Activated CD8-positive, alpha-beta memory T cell treated with anti-CD3 and anti-CD28 coated beads for 1 hour (primary cell): ENCODE results near the gene ABCC3.

ENCODE experiments used
- DNase-seq, 2 donors: peaks; one replicate each; pipeline ENCODE4 v3.0.0-alpha.2; 2020; ENCODE audit warnings: low read depth in 1 of 2; ENCODE audit errors: extremely low read depth in 1 of 2

The ABCC3 gene

DNA sequence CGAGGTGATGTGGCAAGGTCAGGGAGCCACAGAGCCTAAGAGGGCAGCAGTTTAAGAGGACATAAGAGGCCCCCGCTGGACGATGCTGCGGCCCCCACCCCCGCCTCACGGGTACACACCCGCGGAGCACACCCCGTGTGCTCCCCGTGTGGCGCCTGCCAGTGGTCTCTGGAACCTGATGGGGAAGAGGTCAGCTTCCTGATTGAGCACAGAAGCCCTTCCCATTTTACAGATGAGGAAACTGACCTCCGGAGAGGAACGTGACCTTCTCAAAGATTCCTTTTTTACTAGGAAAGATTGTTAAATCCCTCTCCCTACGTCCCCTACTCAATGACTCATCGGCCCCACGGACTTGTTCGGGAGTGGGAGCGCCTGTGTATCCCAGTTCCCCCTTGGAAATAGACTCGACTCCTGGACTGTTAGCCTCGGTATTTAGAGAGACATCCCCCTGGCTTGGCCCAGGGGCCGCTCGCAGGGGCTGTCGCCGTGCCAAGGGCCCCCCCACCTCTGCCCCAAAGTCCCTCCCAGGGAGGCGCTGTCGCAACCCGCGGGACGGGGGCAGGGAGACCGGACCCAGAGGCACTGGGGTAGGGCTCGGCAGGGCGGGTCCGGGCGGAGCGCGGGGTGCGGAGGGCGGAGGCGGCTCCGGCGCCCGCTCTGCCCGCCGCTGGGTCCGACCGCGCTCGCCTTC, at the start of gene ABCC3:
Gene ABCC3, plus strand, starts transcription at position 658 of the 691 bp plus-strand sequence. CDS start 56 bp downstream, outside the sequence.
- DNase-seq = no peak

GRCh38 chr17:50585346-50585745, 49.3 kb upstream of the ABCC3 start:
- no peak for DNase-seq

DNA sequence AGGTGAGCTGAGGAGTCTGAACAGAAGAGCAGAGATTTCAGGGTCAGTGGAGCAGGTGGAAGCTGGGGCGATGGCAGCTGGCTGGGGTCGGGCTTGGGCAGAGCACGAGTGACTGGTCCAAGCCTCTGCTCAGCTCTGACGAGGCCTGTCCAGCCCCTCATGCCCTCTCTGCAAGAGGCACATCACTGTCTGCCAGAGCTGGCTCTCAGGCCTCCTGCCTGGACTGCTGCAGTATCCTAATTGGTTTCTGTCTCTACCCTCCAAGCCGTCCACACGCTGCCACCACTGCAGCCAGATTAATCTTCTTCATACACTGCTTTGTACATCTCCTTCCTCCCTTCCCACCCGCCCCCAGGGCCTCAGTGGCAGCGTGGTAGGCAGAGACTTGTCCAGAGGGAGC, 48.8 kb upstream of the ABCC3 start:
- no peak for DNase-seq

- DNase-seq = no peak
These were observed 48.0 kb upstream of the ABCC3 start for GRCh38 chr17:50586421-50587247.

GRCh38 chr17:50587571-50587970, 47.1 kb upstream of the ABCC3 start:
- DNase-seq = no peak

GRCh38 chr17:50588391-50589049, 46.2 kb upstream of the ABCC3 start:
- no peak for DNase-seq

- DNase-seq = no peak
These were observed 45.5 kb upstream of the ABCC3 start for GRCh38 chr17:50589095-50589705.

GRCh38 chr17:50590946-50591737, 43.5 kb upstream of the ABCC3 start:
- DNase-seq = no peak

DNA sequence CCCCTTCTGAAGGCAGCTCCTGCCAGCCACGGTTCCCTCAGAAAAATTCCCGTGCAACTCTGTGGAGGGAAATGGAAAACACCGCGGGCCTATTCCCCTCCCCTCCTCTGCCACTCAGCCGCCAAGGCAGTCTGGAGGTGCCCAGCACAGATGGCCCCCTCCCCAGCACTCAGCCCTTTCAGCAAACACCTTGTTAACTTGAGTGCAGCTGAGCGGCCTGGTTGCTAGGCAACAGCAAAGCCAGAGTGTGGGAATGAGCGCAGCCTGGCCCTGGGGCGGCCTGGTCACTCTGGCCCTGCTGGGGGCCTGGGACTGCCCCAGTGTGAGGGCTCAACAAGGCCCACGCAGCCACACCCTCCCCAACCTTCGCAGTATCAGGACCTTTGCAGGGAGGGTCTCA, 41.4 kb upstream of the ABCC3 start:
- no peak for DNase-seq

DNA sequence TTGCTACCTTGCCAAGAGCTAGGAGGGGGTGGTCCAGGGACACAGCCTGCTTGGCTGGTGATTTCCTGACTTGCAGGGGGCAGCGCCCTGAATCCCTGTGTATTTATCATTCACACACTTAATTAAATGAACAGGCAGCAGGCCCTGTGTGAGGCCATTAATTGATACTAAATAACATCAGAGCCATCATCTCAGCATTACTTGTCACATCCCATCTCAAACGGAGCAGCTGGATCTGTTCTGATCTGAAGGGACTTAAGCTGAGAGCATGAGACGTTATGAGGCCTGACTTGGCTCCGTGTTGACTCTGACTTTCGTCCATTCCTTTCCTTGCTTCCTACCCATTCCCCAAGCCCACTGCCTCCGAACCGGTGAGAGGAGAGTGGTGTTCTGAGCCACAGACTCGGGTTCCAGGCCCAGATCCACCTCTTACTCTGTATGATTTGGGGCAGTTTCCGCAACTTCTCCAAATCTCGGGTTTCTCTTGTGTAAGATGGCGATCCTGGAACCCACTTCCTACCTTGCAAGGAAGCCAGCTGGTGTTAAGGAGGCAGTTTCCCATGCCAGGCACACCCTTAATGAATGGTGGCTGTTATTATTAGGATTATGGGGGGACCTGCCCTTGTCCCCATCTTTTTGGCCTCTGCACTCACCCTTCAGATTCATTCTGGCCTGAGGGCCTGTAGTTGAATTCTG, 40.4 kb upstream of the ABCC3 start:
- no peak for DNase-seq

- DNase-seq = no peak
These were observed 39.8 kb upstream of the ABCC3 start for GRCh38 chr17:50594892-50595291.

DNA sequence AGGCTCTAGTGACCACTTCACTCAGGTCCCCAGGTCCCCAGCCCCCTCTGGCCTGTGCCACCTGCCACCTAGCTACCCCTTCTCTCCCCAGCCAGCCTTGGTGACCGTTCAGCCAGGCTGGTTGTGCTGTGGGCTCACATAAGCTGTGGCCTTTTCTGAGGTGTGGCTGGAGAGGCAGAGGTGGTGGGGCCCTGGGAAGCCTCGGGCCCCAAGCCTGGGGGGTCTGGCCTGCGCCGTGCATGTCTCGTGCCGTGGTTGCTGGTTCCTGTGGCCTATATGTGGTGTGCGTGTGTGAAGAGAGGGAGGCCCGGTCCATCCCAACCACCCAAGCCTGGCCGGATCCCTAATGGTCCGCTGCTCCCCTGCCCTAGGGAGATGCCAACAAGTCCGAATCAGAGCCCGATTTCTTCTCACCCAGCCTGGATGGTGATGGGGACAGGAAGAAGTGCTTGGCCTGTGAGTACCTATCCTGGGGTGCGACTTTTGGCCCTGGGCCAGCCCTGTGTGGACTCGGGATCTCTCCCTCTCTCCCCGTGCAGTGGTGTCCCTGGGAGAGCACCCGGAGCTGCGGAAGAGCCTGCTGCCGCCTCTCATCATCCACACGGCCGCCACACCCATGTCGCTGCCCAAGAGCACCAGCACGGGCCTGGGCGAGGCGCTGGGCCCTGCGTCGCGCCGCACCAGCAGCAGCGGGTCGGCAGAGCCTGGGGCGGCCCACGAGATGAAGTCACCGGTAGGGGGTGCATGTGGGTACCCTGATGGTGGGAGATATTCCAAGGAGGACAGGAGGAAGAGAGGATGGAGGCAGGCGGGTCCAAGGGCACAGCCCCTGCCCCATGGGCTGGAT, 38.3 kb upstream of the ABCC3 start:
- DNase-seq = no peak

DNA sequence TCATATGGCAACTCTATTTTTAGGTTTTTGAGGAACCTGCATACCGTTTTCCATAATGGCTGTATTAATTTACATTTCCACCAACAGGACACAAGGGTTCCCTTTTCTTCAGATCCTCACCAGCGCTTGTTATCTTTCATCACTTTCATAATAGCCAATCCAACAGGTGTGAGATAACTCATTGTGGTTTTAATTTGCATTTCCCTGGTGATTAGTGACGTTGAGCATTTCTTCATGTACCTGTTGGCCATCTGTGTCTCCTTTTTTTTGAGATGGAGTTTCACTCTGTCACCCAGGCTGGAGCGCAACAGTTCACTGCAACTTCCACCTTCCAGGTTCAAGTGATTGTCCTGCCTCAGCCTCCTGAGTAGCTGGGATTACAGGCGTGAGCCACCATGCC, 36.2 kb upstream of the ABCC3 start:
- DNase-seq = no peak

DNA sequence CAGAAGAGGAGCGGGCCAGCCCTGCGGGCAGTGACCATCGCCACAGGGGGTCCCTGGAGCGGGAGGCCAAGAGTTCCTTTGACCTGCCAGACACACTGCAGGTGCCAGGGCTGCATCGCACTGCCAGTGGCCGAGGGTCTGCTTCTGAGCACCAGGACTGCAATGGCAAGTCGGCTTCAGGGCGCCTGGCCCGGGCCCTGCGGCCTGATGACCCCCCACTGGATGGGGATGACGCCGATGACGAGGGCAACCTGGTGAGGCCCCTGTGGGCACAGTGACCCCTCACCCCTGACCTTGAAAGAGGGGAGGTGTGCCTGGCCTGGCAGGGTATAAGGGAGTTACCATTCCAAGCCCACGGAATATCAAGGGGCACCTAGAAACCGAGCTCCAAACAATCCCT, 35.1 kb upstream of the ABCC3 start:
- DNase-seq = no peak

DNA sequence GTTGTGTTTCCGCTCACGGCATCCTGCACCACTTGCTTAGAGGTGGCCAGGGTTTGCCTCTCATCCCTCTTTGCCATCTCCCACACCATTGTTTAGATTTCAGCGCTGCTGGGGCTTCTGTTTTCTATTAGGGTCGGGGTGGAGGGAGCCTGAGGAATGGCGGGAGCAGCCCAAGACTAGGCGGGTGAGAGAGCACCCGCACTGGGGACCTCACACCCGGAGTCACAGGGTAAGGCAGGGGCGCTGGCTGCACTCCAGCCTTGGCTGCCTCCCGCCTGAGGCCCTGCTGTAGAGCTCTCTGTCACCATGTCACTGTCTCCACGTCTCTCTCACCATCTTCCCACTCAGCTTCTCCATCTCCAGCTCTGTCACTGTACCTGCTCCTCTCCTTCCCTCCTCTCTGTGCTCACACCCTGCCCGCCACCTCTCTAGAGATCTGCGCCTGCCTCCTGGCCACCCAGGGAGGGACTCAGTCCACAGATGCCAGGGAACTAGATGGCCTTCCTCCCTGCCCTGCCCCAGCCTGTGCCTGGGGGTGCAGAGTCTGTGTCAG, 32.8 kb upstream of the ABCC3 start:
- DNase-seq = no peak

- DNase-seq = no peak
These were observed 31.8 kb upstream of the ABCC3 start for GRCh38 chr17:50602836-50603235.

DNA sequence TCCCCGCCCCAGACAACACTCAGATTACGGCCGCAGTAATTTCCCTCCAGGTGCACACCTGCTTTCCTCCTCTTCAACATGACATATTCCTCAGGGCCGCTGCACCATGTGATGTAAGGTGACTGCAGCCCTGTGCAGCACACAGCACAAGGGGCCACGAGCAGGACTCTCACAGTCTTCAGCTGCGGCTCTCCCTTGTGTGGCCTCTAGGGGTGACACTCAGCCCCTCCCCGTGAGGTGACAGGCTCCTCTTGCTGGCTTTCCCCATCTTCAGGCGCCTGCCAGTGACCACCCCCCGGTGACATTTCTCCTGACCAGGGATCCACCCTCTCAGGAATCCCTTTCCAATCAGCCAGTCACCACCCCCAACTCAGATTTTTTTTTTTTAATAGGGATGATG, 31.3 kb upstream of the ABCC3 start:
- DNase-seq = no peak

DNA sequence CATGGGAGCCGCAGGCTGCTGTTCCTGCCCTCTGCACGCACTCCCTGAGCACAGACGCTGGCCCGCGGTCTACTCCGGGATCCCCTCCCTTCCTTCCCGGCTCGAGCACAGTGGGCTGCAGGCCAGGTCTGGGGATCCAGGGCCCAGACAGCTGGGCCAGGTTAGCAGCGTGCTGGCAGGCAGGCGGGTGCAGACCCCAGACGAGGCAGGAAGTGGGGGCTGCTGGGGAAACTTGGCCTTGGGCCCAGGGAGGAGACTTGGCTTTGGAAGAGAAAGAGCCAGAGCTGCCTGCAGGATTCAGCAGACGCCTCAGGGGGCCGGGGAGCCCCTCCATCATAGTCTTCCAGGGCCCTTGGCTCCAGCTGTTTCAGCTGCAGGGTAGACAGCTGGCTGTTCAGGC, 30.2 kb upstream of the ABCC3 start:
- no peak for DNase-seq

DNA sequence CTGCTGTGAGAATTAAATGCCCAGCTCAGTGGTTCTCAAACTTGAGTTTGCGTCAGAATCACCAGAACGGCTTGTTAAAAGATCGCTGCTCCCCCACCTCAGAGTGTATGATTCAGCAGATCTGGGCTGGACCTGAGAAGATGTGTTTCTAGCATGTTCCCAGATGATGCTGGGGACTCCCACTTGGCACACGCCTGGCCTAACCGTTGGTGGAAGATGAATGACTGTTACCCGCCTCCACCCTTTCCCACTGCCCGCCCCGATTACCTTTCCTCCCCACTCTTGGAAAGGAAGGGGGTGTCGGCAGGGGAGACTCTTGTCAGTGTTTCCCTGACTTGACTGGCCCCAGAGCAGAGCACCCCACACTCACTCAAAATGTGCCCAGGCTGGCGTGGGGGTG, 29.3 kb upstream of the ABCC3 start:
- no peak for DNase-seq
